ENCODE results near the gene TDRD12. TPM values are rescaled to one million over a fixed set of nuclear protein-coding genes. Genes with fewer than 3 reads are reported as not detected.
"Not testable (repeated sequence)": the region's sequence is repeated elsewhere in the genome, so short reads cannot be mapped to it uniquely, and the experiment has no call there.

The TDRD12 gene
- total and polyA plus RNA-seq, 9 donors: 0.23 to 3.2 (median 1.9) TPM

- WGBS, 3 donors: 50 to 55% (median 52%) methylated on average over 5 of the region's 5 CpGs
These were observed 17.6 kb upstream of the TDRD12 start for GRCh38 chr19:32702010-32702409.

GRCh38 chr19:32704006-32704405, 15.6 kb upstream of the TDRD12 start:
- H3K27me3 ChIP-seq; H3K36me3 ChIP-seq; H3K4me3 ChIP-seq; DNase-seq; H3K9me3 ChIP-seq; intact Hi-C loops (cut with DNase I); H3K4me1 ChIP-seq (ENCODE audit: insufficient read depth); H3K27ac ChIP-seq: not testable (repeated sequence)
- WGBS, 3 donors: 97 to 100% (median 98%) methylated on average over 2 of the region's 2 CpGs

More at GRCh38 chr19:32702010-32702409, 17.6 kb upstream of the TDRD12 start:
- no peaks in the 10 kb centered on the region for H3K4me1 ChIP-seq (ENCODE audit: insufficient read depth)
- no peak for DNase-seq
- intact Hi-C loops (cut with DNase I): no loop called here
- TF ChIP-seq POLR2A (IDR thresholded peaks at IDR 0.05) (no peak), CTCF (IDR thresholded peaks at IDR 0.05) (no peak), EP300 (IDR thresholded peaks at IDR 0.05) (no peak)
- no peak overlapping the region for H3K4me3 ChIP-seq
- H3K9me3 ChIP-seq: no peaks in the 10 kb centered on the region
- no peaks in the 10 kb centered on the region for H3K27me3 ChIP-seq
- H3K36me3 ChIP-seq: no peaks in the 10 kb centered on the region
- no peak overlapping the region for H3K27ac ChIP-seq

GRCh38 chr19:32708457-32708856, 11.1 kb upstream of the TDRD12 start:
- Histone ChIP-seq H3K9me3 (no peaks in the 10 kb centered on the region), H3K27ac (no peak overlapping the region), H3K27me3 (no peaks in the 10 kb centered on the region), H3K4me1 (ENCODE audit: insufficient read depth) (no peaks in the 10 kb centered on the region), H3K4me3 (no peak overlapping the region), H3K36me3 (no peaks in the 10 kb centered on the region)
- WGBS, 3 donors: 81 to 91% (median 87%) methylated on average over 3 of the region's 3 CpGs
- DNase-seq: no peak
- TF ChIP-seq CTCF (IDR thresholded peaks at IDR 0.05): no peak
- no peak for TF ChIP-seq EP300 (IDR thresholded peaks at IDR 0.05)
- TF ChIP-seq POLR2A (IDR thresholded peaks at IDR 0.05): no peak
- intact Hi-C loops (cut with DNase I): no loop called here

GRCh38 chr19:32709032-32709431, 10.5 kb upstream of the TDRD12 start:
- no peaks in the 10 kb centered on the region for H3K4me1 ChIP-seq (ENCODE audit: insufficient read depth)
- no peaks in the 10 kb centered on the region for H3K9me3 ChIP-seq
- no peaks in the 10 kb centered on the region for H3K36me3 ChIP-seq
- no peak for DNase-seq
- no peak overlapping the region for H3K27ac ChIP-seq
- H3K4me3 ChIP-seq: no peak overlapping the region
- intact Hi-C loops (cut with DNase I): no loop called here
- 81 to 92% (median 90%) methylated on average over 5 of the region's 5 CpGs for WGBS, 3 donors
- no peak for TF ChIP-seq CTCF (IDR thresholded peaks at IDR 0.05)
- no peak for TF ChIP-seq EP300 (IDR thresholded peaks at IDR 0.05)
- no peak for TF ChIP-seq POLR2A (IDR thresholded peaks at IDR 0.05)
- no peaks in the 10 kb centered on the region for H3K27me3 ChIP-seq

- TF ChIP-seq CTCF (IDR thresholded peaks at IDR 0.05): no peak
- TF ChIP-seq EP300 (IDR thresholded peaks at IDR 0.05): no peak
- no peak for TF ChIP-seq POLR2A (IDR thresholded peaks at IDR 0.05)
- Histone ChIP-seq H3K36me3 (no peaks in the 10 kb centered on the region), H3K9me3 (no peaks in the 10 kb centered on the region), H3K4me3 (no peak overlapping the region), H3K4me1 (ENCODE audit: insufficient read depth) (no peaks in the 10 kb centered on the region), H3K27ac (no peak overlapping the region), H3K27me3 (no peaks in the 10 kb centered on the region)
- intact Hi-C loops (cut with DNase I): no loop called here
- DNase-seq: no peak
- WGBS, 3 donors: 90 to 93% (median 91%) methylated on average over 6 of the region's 6 CpGs
These were observed 7.8 kb upstream of the TDRD12 start for GRCh38 chr19:32711747-32712146.

- H3K9me3 ChIP-seq; H3K36me3 ChIP-seq; H3K4me3 ChIP-seq; H3K27ac ChIP-seq; DNase-seq; H3K4me1 ChIP-seq (ENCODE audit: insufficient read depth); H3K27me3 ChIP-seq; intact Hi-C loops (cut with DNase I): not testable (repeated sequence)
- 95 to 97% (median 95%) methylated on average over 7 of the region's 7 CpGs for WGBS, 3 donors
These were observed 3.4 kb upstream of the TDRD12 start for GRCh38 chr19:32716203-32716602.
